OCI-LY1 (cell line): ENCODE data around the gene MRPL3.

Source experiments
- H2AFZ ChIP-seq: fragments of 200-600 bp; sonication (generic), shearing (Covaris generic); 2 replicates; pipeline ENCODE4 v1.6.0; 2014; ENCODE audit warnings: antibody characterized with exemption, mild to moderate bottlenecking, low read length
- H3F3A ChIP-seq: fragments of 200-600 bp; sonication (generic), shearing (Covaris generic); 2 replicates; pipeline ENCODE4 v1.6.0; 2014; ENCODE audit warnings: mild to moderate bottlenecking, antibody characterized with exemption, low read length, moderate library complexity; ENCODE audit not compliant: insufficient read depth
- H3K27ac ChIP-seq: fragments of 200-600 bp; sonication (generic); 2 replicates; pipeline ENCODE4 v1.5.1; 2014; ENCODE audit warnings: low read length, mixed run types, mild to moderate bottlenecking, low read depth; ENCODE audit not compliant: poor library complexity, severe bottlenecking
- H3K27me3 ChIP-seq: fragments of 200-600 bp; sonication (generic); 2 replicates; pipeline ENCODE4 v1.6.0; 2014; ENCODE audit warnings: antibody characterized with exemption, mild to moderate bottlenecking, low read length, moderate library complexity; ENCODE audit not compliant: insufficient read depth
- H3K36me3 ChIP-seq: fragments of 200-600 bp; sonication (generic); 2 replicates; pipeline ENCODE4 v1.6.1; 2014; ENCODE audit warnings: mild to moderate bottlenecking, antibody characterized with exemption, low read length, moderate library complexity, mixed read lengths; ENCODE audit not compliant: insufficient read depth
- H3K4me1 ChIP-seq: fragments of 200-600 bp; sonication (generic); 2 replicates; pipeline ENCODE4 v1.5.1; 2014; ENCODE audit warnings: mild to moderate bottlenecking, low read length, moderate library complexity; ENCODE audit not compliant: insufficient read depth, severe bottlenecking
- H3K4me2 ChIP-seq: fragments of 200-600 bp; sonication (generic), shearing (Covaris generic); 2 replicates; pipeline ENCODE4 v1.6.1; 2014; ENCODE audit warnings: low read length
- H3K4me3 ChIP-seq: fragments of 200-600 bp; sonication (generic); 2 replicates; pipeline ENCODE4 v1.5.1; 2014; ENCODE audit warnings: low read length, low read depth, mild to moderate bottlenecking, mixed read lengths; ENCODE audit not compliant: poor library complexity, severe bottlenecking
- H3K79me2 ChIP-seq: fragments of 200-600 bp; shearing (Covaris generic); 2 replicates; pipeline ENCODE4 v1.6.1; 2016; ENCODE audit warnings: mixed run types, low read length, mixed read lengths; ENCODE audit not compliant: insufficient read depth
- H3K9ac ChIP-seq: fragments of 200-600 bp; sonication (generic), shearing (Covaris generic); 2 replicates; pipeline ENCODE4 v1.6.1; 2014; ENCODE audit warnings: mild to moderate bottlenecking, low read length, mixed read lengths
- H3K9me2 ChIP-seq: fragments of 200-600 bp; sonication (generic), shearing (Covaris generic); 2 replicates; pipeline ENCODE4 v1.6.1; 2014; ENCODE audit warnings: low read depth, mild to moderate bottlenecking, low read length, mixed read lengths
- H3K9me3 ChIP-seq: fragments of 200-600 bp; shearing (Covaris generic); 2 replicates; pipeline ENCODE4 v1.6.1; 2014; ENCODE audit warnings: low read length, mixed read lengths
- H4K20me1 ChIP-seq: fragments of 200-600 bp; sonication (generic), shearing (Covaris generic); 2 replicates; pipeline ENCODE4 v1.6.0; 2016; ENCODE audit warnings: mild to moderate bottlenecking, low read length; ENCODE audit not compliant: insufficient read depth
- EZH2 ChIP-seq: fragments of 200-600 bp; sonication (generic), shearing (Covaris generic); IDR thresholded peaks from 2 replicates; pipeline ENCODE4 v1.8.0; 2017; ENCODE audit warnings: borderline replicate concordance, mixed run types, mild to moderate bottlenecking, antibody characterized with exemption, low read length, moderate library complexity, mixed read lengths
- TF ChIP-seq, protein P1 (sequence below): fragments of 200-600 bp; sonication (generic), shearing (Covaris generic); IDR thresholded peaks from 2 replicates; pipeline ENCODE4 v1.5.1; 2017; ENCODE audit warnings: mild to moderate bottlenecking, antibody characterized with exemption, low read length, moderate library complexity, mixed read lengths

Gene MRPL3

GRCh38 chr3:131474115-131474514 lies 28.7 kb downstream of the MRPL3 start:
- H2AFZ ChIP-seq, result no peak overlapping the region
- H3K36me3 ChIP-seq, result peaks cover 82% of the 10 kb centered on the region
- TF ChIP-seq, protein P1, sequence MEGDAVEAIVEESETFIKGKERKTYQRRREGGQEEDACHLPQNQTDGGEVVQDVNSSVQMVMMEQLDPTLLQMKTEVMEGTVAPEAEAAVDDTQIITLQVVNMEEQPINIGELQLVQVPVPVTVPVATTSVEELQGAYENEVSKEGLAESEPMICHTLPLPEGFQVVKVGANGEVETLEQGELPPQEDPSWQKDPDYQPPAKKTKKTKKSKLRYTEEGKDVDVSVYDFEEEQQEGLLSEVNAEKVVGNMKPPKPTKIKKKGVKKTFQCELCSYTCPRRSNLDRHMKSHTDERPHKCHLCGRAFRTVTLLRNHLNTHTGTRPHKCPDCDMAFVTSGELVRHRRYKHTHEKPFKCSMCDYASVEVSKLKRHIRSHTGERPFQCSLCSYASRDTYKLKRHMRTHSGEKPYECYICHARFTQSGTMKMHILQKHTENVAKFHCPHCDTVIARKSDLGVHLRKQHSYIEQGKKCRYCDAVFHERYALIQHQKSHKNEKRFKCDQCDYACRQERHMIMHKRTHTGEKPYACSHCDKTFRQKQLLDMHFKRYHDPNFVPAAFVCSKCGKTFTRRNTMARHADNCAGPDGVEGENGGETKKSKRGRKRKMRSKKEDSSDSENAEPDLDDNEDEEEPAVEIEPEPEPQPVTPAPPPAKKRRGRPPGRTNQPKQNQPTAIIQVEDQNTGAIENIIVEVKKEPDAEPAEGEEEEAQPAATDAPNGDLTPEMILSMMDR, result no peak
- no peak for TF ChIP-seq EZH2
- H3F3A ChIP-seq, result no peaks in the 10 kb centered on the region
- no peaks in the 10 kb centered on the region for H3K4me1 ChIP-seq
- H3K9me2 ChIP-seq, result no peaks in the 10 kb centered on the region
- no peak overlapping the region for H3K9ac ChIP-seq
- no peaks in the 10 kb centered on the region for H3K9me3 ChIP-seq
- H3K79me2 ChIP-seq, result peaks cover 32% of the 10 kb centered on the region
- no peak overlapping the region for H3K4me2 ChIP-seq
- H3K27me3 ChIP-seq, result no peaks in the 10 kb centered on the region
- no peaks in the 10 kb centered on the region for H4K20me1 ChIP-seq
- no peak overlapping the region for H3K4me3 ChIP-seq
- no peak overlapping the region for H3K27ac ChIP-seq

DNA sequence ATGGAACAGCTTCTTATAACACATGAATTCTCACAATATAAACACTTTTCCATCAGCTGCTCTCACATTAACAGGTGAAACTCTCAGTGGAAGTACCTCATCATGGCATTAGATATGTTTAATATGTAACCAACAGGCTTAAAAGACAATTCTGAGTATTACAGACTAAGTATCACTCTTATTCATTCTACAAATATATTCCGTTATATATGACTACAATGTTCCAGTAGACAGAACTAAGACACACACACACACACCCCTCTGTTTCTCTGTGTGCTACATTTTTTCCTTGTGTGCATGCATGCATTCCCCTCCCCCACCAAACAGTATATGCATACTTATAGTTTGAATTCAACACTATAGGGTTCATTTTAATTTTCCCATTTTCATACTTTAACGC lies 32.4 kb downstream of the MRPL3 start:
- Histone ChIP-seq H3K4me1 (no peaks in the 10 kb centered on the region), H3K9me2 (no peaks in the 10 kb centered on the region), H3K9me3 (no peaks in the 10 kb centered on the region), H3K27ac (no peak overlapping the region), H3K79me2 (peaks cover 17% of the 10 kb centered on the region; the same call in 1 of the 2 replicates), H3K4me2 (no peak overlapping the region), H2AFZ (no peak overlapping the region), H3K9ac (no peak overlapping the region), H3K36me3 (peaks cover 88% of the 10 kb centered on the region), H3F3A (no peaks in the 10 kb centered on the region), H4K20me1 (no peaks in the 10 kb centered on the region), H3K4me3 (no peak overlapping the region), H3K27me3 (no peaks in the 10 kb centered on the region)
- TF ChIP-seq EZH2, result no peak
- TF ChIP-seq, protein P1, result no peak

DNA sequence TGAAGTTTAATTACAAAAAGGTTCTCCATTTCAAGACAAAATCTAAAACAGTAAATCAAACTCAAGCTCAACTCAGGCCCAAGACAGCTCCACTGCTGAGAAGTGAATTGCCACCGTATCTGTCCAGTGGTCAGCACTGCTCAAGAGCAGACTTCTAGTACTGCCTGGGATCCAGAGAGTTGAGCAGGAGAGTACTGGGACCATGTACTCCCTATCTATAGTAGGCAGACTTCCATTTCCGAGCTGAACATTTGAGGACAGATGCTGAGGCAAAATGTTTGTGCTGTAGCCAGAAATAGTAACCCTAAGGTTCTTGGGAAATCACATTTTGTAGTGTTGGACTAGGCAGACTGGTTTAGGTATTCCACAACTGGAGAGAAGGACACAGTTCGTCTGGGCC lies 44.1 kb downstream of the MRPL3 start:
- TF ChIP-seq, protein P1, result no peak
- TF ChIP-seq EZH2, result no peak
- Histone ChIP-seq H3K4me2 (no peak overlapping the region), H3K9ac (no peak overlapping the region), H3K9me3 (no peaks in the 10 kb centered on the region), H3K27ac (no peak overlapping the region), H3F3A (no peaks in the 10 kb centered on the region), H4K20me1 (no peaks in the 10 kb centered on the region), H3K4me1 (no peaks in the 10 kb centered on the region), H3K79me2 (no peaks in the 10 kb centered on the region), H3K36me3 (peaks cover 40% of the 10 kb centered on the region), H3K27me3 (no peaks in the 10 kb centered on the region), H2AFZ (no peak overlapping the region), H3K9me2 (no peaks in the 10 kb centered on the region), H3K4me3 (no peak overlapping the region)
